Ishikawa (cell line): ENCODE results near the gene DHRS3.

Source experiments
- CEBPB ChIP-seq: IDR thresholded peaks from 2 replicates; pipeline ENCODE4 v1.6.1; 2012
- CREB1 ChIP-seq: IDR thresholded peaks from 2 replicates; pipeline ENCODE4 v1.6.1; 2012; ENCODE audit warnings: low read depth
- EGR1 ChIP-seq: IDR thresholded peaks from 2 replicates; pipeline ENCODE4 v1.6.1; 2012
- EP300 ChIP-seq: IDR thresholded peaks from 2 replicates; pipeline ENCODE4 v1.6.1; 2012; ENCODE audit warnings: borderline replicate concordance
- FOXM1 ChIP-seq: IDR thresholded peaks from 2 replicates; pipeline ENCODE4 v1.6.1; 2012; ENCODE audit warnings: low read depth, borderline replicate concordance
- NFIC ChIP-seq: IDR thresholded peaks from 2 replicates; pipeline ENCODE4 v1.6.1; 2012
- RAD21 ChIP-seq: IDR thresholded peaks from 2 replicates; pipeline ENCODE4 v1.6.1; 2012; ENCODE audit warnings: low read depth
- TAF1 ChIP-seq: IDR thresholded peaks from 2 replicates; pipeline ENCODE4 v1.6.1; 2012; ENCODE audit warnings: low read depth, mild to moderate bottlenecking
- TCF12 ChIP-seq: IDR thresholded peaks from 2 replicates; pipeline ENCODE4 v1.6.1; 2012; ENCODE audit warnings: low read depth
- TEAD4 ChIP-seq: IDR thresholded peaks from 2 replicates; pipeline ENCODE4 v1.6.1; 2012
- YY1 ChIP-seq: IDR thresholded peaks from 2 replicates; pipeline ENCODE4 v1.6.1; 2012; ENCODE audit warnings: low read depth
- ZBTB7A ChIP-seq: IDR thresholded peaks from 2 replicates; pipeline ENCODE4 v1.6.1; 2012; ENCODE audit warnings: low read depth
- TF ChIP-seq, protein P1 (sequence below): IDR thresholded peaks from 2 replicates; pipeline ENCODE4 v1.6.1; 2012; ENCODE audit warnings: low read depth, mild to moderate bottlenecking
- TF ChIP-seq, protein P2 (sequence below): IDR thresholded peaks from 2 replicates; pipeline ENCODE4 v1.6.1; 2012
- TF ChIP-seq, protein P3 (sequence below): IDR thresholded peaks from 2 replicates; pipeline ENCODE4 v1.6.1; 2012

DHRS3 gene

DNA sequence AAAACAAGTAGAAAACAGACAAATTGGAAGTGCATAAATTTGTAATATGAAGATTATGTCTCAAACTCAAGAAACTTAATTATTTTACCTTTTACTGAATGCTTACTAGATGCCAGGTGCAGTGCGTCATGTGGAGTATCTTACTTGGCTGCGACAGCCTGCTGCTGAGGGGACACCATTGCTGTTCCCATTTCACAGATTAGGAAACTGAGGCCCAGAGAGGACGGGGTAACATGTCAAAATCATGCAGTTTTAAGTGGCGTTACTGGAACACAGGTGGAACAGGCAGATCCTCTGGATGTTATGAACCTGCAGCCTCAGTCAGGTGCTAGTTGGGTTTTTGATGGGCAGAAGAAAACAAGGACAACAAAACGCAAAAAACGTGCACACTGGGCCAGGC lies 7.3 kb upstream of the DHRS3 start:
- TF ChIP-seq EGR1 = no peak
- no peak for TF ChIP-seq NFIC
- no peak for TF ChIP-seq TCF12
- TF ChIP-seq EP300 = no peak
- TF ChIP-seq, protein P1, sequence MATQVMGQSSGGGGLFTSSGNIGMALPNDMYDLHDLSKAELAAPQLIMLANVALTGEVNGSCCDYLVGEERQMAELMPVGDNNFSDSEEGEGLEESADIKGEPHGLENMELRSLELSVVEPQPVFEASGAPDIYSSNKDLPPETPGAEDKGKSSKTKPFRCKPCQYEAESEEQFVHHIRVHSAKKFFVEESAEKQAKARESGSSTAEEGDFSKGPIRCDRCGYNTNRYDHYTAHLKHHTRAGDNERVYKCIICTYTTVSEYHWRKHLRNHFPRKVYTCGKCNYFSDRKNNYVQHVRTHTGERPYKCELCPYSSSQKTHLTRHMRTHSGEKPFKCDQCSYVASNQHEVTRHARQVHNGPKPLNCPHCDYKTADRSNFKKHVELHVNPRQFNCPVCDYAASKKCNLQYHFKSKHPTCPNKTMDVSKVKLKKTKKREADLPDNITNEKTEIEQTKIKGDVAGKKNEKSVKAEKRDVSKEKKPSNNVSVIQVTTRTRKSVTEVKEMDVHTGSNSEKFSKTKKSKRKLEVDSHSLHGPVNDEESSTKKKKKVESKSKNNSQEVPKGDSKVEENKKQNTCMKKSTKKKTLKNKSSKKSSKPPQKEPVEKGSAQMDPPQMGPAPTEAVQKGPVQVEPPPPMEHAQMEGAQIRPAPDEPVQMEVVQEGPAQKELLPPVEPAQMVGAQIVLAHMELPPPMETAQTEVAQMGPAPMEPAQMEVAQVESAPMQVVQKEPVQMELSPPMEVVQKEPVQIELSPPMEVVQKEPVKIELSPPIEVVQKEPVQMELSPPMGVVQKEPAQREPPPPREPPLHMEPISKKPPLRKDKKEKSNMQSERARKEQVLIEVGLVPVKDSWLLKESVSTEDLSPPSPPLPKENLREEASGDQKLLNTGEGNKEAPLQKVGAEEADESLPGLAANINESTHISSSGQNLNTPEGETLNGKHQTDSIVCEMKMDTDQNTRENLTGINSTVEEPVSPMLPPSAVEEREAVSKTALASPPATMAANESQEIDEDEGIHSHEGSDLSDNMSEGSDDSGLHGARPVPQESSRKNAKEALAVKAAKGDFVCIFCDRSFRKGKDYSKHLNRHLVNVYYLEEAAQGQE = no peak
- TF ChIP-seq TEAD4 = no peak
- TF ChIP-seq, protein P2, sequence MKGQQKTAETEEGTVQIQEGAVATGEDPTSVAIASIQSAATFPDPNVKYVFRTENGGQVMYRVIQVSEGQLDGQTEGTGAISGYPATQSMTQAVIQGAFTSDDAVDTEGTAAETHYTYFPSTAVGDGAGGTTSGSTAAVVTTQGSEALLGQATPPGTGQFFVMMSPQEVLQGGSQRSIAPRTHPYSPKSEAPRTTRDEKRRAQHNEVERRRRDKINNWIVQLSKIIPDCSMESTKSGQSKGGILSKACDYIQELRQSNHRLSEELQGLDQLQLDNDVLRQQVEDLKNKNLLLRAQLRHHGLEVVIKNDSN = no peak
- no peak for TF ChIP-seq RAD21
- TF ChIP-seq, protein P3, sequence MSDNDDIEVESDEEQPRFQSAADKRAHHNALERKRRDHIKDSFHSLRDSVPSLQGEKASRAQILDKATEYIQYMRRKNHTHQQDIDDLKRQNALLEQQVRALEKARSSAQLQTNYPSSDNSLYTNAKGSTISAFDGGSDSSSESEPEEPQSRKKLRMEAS = no peak
- TF ChIP-seq FOXM1 = no peak
- no peak for TF ChIP-seq CEBPB
- no peak for TF ChIP-seq TAF1
- no peak for TF ChIP-seq ZBTB7A
- TF ChIP-seq CREB1 = no peak
- no peak for TF ChIP-seq YY1

DNA sequence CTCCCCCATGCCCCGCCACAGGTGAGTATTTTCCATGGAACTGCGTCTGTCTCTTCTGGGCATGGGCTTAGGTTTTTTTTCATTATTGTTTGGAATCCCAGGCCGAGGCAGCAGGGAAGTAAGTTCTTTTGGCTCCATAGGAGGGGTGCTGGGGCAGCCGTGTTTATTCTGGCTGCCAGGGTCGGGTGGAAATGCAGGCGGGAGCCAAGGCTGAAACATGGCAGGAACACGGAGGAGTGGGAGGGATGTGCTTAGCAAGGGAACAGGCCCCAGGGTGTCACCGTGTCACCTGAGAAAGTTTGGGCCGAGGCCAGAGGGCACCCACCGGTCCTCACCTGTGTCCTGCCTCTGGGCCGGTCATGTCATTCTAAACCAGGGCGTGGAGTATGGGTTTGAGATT lies 4.5 kb upstream of the DHRS3 start:
- TF ChIP-seq NFIC (peak; percentile 67), EP300 (peak; percentile 27; the same call in 1 of the 2 replicates)
- TF ChIP-seq, protein P1 = no peak

DNA sequence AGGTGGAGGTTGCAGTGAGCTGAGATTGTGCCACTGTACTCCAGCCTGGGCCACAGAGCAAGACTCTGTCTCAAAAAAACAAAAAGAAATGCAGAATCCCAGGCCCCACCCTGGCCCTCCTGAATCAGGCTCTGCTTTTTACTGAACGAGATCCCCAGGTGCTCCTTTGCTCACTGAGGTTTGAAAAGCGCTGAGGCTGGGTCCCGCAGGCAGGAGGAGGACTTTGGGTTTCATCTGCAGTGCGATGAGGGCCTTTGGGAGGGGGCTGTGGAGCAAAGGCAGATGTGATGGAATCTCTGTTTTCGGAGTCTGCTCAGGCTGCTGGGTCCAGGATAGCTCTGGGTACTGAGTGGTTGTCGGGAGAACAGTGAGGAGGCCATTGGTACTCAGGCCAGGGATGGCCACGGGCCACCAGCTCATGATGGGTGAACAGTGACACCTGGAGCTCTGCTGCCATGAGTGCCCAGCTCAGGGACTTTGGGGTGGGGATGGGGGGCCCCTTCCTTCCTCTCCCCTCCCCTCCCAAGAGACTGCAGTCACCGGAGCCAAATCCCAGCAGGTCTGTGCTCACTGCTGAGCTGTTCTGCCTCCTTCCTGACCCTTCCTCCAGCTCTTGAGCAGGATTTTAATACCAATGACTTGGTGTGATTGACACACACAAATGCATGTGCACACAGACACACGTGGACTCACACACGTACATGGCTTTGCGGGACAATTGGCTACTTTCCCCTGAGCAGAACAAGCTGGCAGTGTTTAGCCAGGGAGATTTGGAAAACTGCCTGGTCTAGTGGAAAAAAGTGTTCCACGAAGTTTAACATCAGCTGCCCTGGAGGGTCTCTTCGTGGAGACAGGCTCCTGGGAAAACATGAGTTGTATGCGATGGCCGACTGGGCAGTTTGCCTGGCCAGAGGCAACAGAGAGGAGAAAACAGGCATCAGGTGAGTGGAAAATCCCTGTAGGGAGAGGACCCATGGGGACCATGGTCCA lies 3.6 kb upstream of the DHRS3 start:
- TF ChIP-seq RAD21 (0 out of 2 replicates have a peak, but pooled peaks have one; percentile 14), TAF1 (no peak)

DNA sequence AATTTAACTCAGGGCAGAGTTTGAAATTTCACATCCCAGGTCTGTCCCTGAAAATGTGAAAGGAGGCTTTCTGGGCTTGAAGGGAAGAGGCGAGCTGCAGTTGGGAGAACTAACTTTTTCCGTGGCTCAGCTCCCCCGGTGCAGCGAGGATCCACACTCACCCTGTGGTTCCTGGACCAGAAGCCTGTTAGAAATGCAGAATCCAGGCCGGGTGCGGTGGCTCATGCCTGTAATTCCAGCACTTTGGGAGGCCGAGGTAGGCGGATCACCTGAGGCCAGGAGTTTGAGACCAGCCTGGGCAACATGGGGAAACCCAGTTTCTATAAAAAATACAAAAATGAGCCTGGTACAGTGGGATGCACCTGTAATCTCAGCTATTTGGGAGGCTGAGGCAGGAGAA lies 2.9 kb upstream of the DHRS3 start:
- TF ChIP-seq FOXM1 (no peak), EP300 (no peak), YY1 (no peak), ZBTB7A (no peak), NFIC (no peak), RAD21 (no peak), TEAD4 (no peak), TAF1 (no peak), CEBPB (no peak), TCF12 (no peak), CREB1 (no peak)
- TF ChIP-seq, protein P3 = no peak
- TF ChIP-seq, protein P2 = no peak
- TF ChIP-seq, protein P1 = no peak

DNA sequence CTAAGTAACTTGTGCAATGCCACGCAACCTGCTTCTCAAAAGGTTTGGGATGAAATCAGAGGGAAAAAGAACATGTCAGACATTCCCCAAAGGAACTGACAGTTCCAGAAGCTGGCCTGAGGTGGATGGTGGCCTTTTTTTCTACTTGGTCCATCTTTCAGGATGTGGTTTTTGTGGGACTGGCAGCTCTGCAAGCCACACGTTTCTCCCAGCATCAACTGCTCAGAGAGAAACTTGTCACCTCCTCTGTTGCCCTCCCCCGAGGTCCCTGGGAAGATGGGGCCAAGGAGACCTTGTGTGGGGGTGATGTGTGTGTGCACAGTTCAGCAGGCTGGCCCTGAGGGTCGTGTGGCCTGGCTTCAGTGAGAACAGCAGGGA lies 2.5 kb upstream of the DHRS3 start:
- no peak for TF ChIP-seq TAF1
- no peak for TF ChIP-seq RAD21
